CD4-positive, alpha-beta T cell treated with Interleukin-2 at 100 ng/mL for 4 hours (primary cell): ENCODE measurements around the gene EPN3.

Source experiments
- DNase-seq: peaks from one replicate; pipeline ENCODE4 v3.0.0-alpha.2; 2020; ENCODE audit warnings: low spot score

The EPN3 gene

DNA sequence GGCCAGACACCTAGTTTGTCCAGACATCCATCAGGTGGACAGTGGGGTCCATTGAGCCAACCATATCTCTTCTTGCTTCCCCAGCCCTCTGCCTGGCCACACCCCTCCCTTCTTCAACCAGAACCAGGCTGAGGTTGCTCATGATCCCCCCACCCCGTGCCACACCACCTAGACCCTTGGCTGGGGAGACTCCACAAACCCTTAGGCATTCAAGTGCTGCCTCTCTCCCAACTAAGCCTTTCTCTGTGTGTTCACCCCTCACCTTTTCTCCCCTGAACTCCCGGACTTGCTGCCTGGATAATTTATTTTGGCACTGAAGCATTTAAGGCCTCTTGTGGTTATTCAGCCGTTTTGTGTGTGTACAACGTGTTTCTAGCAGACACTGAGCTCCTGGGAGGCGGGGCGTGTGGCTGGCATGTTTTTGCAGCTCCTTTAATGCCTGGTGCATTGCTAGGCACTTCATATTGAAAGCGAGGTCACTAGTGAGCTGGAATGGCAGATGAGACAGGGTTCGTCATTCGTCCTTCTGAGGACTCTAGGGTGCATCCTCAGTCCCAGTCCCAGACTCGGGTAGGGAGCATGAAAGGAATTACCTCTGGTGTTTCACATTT lies 56.7 kb downstream of the EPN3 start:
- DNase-seq: no peak

DNA sequence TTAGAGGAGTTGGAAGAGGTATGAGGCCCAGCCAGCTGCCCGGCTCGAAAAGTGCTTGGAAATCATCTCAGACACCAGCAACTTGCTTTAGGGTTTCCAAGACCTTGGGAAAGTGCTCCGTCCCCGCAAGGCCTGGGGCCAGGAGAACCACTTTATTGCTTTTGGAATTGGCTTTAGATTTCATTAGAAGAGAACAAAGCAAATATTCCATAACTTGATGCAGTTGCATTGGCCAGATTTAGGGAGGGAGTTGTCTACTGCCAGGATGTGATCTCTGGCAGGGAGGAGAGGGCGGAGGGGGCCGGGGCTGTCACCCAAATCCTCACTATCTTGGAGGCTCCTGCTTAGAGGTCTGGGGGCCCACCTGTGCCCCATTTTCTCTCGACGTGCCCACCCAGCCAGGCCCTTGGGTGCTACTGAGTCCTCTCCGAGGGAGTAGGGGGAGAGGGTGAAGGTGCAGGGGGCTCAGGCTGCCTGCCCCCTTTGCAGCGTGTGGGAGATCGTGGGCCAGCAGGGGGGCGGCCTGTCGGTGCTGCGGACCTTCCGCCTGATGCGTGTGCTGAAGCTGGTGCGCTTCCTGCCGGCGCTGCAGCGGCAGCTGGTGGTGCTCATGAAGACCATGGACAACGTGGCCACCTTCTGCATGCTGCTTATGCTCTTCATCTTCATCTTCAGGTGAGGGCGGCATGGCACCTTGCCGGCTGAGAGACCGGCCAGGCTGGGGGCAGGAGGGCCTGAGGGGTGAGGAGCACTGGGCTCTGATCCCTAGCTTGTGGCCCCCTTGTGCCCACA lies 58.6 kb downstream of the EPN3 start:
- no peak for DNase-seq

- no peak for DNase-seq
Measured at GRCh38 chr17:50593321-50593720, 60.8 kb downstream of the EPN3 start.
